HepG2 (cell line): ENCODE data around the gene NXN. TPM values are rescaled to one million over a fixed set of nuclear protein-coding genes. Genes with fewer than 3 reads are reported as not detected.

Source experiments
- AHDC1 ChIP-seq: sonication (generic); formaldehyde crosslinking; IDR thresholded peaks from 2 replicates; pipeline ENCODE4 v1.5.1; 2020; ENCODE audit warnings: mild to moderate bottlenecking, missing genetic modification reagents, borderline replicate concordance
- BRCA1 ChIP-seq: sonication (generic); formaldehyde crosslinking; IDR thresholded peaks from 2 replicates; pipeline ENCODE4 v1.4.0; 2020; ENCODE audit warnings: missing genetic modification reagents
- DBP ChIP-seq: sonication (generic); formaldehyde crosslinking; IDR thresholded peaks from 2 replicates; pipeline ENCODE4 v1.4.0; 2020; ENCODE audit warnings: missing genetic modification reagents; ENCODE audit errors: not compliant biosample characterization
- GPBP1L1 ChIP-seq: sonication (generic); formaldehyde crosslinking; IDR thresholded peaks from 2 replicates; pipeline ENCODE4 v1.5.0; 2020; ENCODE audit warnings: mild to moderate bottlenecking, missing genetic modification reagents
- TRIM24 ChIP-seq: sonication (generic); formaldehyde crosslinking; IDR thresholded peaks from 2 replicates; pipeline ENCODE4 v1.8.0; 2022; ENCODE audit warnings: mild to moderate bottlenecking, missing genetic modification reagents
- ZNF670 ChIP-seq: sonication (generic); formaldehyde crosslinking; IDR thresholded peaks from 2 replicates; pipeline ENCODE4 v1.8.0; 2022; ENCODE audit warnings: mild to moderate bottlenecking, missing genetic modification reagents, borderline replicate concordance
- ZNF782 ChIP-seq: sonication (generic); formaldehyde crosslinking; IDR thresholded peaks from 2 replicates; pipeline ENCODE4 v1.4.0; 2020; ENCODE audit warnings: missing genetic modification reagents, mild to moderate bottlenecking, borderline replicate concordance
- polyA plus RNA-seq, 8 experiments: library from polyadenylated mRNA; depleted of rRNA in 3 of 8; stranded (reverse) in 7 of 8; unstranded in 1 of 8; fragments of >200 nt; fragmentation: Illumina TruSeq in 4 of 8; extraction: Trizol in 4 of 8; gene quantifications; 2 replicates each; pipeline versions ENCODE4 v1.2.1 to v1.2.3, GENCODE V29; 2011 to 2016; ENCODE audit warnings: low read depth in 4 of 8, missing spikeins in 1 of 8, mixed read lengths in 1 of 8; ENCODE audit not compliant: insufficient read depth in 1 of 8
- total RNA-seq, 5 experiments: library from RNA; depleted of rRNA; stranded (reverse); fragments of >200 nt; fragmentation: Illumina TruSeq; extraction: Trizol; gene quantifications; 2 replicates each; pipeline ENCODE4 v1.2.3, GENCODE V29; 2016; ENCODE audit warnings: low read depth in 1 of 5
- TF ChIP-seq, protein P1 (sequence below), 2 experiments: sonication (generic) in 1 of 2; formaldehyde crosslinking in 1 of 2; IDR thresholded peaks; 2 replicates each; pipeline versions ENCODE4 v1.4.0 to v1.6.1; 2016 to 2020; ENCODE audit warnings: borderline replicate concordance in 1 of 2, low read depth in 1 of 2, mild to moderate bottlenecking in 1 of 2, missing genetic modification reagents in 1 of 2

The NXN gene
- total and polyA plus RNA-seq, 2 of the 13 experiments (the other 11 are each of a cell fraction or from before 2014, with no cell fraction given) = 22.2 to 24.3 TPM

DNA sequence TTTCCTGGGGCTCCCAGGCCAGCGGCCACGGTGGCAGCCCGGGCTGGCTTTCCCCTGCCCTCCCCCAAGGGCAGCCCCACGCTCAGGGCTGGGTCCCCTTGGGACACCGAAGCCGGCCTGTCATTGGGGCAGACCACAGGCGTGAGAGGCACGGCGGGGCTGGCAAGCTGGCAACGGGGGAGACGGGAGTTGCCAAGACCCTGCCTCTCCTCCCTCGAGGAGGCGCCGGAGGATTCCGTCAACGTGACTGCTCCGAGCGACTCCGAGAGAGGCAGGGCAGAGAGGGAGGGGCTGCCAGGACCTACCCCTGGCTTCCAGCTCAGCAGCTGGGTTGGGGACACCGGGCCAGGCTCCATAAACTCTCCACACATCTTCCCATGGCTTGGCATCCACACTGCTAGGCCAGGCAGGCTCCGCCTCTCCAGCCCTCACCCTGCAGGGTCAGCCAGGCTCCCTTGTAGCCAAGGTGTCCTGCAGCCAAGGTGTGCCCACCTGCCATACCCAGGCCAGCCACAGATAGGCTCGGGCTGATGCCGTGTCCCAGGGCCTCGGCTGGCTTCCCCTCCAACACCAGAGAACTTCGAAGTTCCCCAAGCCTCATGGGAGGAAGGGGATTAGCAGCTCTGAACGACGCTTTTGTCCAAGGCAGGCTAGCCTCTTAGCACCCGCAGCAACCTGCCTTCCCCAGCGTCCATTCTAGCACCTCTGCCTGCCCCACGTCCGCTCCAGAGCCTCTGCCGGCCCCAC, 42.9 kb upstream of the NXN start (continued):
- TF ChIP-seq AHDC1 (CRISPR knock-in tag) (no peak), GPBP1L1 (no peak), ZNF782 (CRISPR knock-in tag) (no peak), BRCA1 (CRISPR knock-in tag) (no peak), ZNF670 (CRISPR knock-in tag) (no peak), TRIM24 (CRISPR knock-in tag) (no peak), DBP (CRISPR knock-in tag) (no peak)
- TF ChIP-seq, protein P1, sequence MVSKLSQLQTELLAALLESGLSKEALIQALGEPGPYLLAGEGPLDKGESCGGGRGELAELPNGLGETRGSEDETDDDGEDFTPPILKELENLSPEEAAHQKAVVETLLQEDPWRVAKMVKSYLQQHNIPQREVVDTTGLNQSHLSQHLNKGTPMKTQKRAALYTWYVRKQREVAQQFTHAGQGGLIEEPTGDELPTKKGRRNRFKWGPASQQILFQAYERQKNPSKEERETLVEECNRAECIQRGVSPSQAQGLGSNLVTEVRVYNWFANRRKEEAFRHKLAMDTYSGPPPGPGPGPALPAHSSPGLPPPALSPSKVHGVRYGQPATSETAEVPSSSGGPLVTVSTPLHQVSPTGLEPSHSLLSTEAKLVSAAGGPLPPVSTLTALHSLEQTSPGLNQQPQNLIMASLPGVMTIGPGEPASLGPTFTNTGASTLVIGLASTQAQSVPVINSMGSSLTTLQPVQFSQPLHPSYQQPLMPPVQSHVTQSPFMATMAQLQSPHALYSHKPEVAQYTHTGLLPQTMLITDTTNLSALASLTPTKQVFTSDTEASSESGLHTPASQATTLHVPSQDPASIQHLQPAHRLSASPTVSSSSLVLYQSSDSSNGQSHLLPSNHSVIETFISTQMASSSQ (IDR thresholded peaks at IDR 0.05; ENCODE audit: low read depth) = no peak
- TF ChIP-seq, protein P1 (CRISPR knock-in tag; IDR thresholded peaks at IDR 0.05; ENCODE audit: borderline replicate concordance) = no peak
